ENCODE results near the gene BDKRB2.

The BDKRB2 gene

GRCh38 chr14:96201965-96202364, 2.7 kb upstream of the BDKRB2 start:
- DNase-seq: no peak

- DNase-seq: no peak
Measured at GRCh38 chr14:96202441-96203094, 2.1 kb upstream of the BDKRB2 start.

DNA sequence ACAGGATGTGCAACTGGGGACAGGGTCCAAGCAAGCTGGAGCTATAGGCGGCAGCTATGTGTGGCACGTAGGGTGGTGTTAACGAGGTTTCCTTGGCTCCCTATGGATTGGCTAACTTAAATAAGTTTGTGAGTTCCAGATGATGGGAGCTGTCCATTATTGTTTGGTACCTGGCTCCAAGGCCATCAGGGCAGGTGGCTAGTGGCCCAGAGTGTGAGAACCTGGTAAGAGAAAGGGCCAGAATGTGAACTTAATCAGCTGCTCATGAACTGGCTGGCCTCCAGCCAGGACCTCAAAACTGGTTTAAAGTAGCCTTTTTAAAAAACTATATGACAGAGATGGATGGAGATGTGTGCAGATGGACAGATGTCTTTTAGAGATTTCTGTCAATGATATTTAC, 1.5 kb upstream of the BDKRB2 start:
- no peak for DNase-seq

DNA sequence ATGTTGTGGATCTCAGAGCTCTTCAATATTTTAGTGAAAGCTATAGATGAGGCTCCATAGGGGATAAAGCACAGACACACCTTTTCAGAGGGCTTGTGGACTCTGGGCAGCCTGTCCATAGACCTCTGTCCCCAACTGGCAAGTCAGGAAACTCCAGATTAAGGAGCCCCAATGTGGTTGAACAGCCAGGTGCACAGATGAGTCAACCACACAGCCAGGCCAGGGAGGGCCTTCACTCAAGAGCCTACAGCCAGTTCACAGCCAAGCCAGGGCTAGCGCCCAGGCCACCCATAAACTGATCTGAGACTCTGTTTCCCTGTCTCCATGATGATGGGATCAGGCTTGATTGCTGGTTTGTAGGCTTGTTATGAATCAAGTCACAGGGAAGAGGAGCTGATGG, 1.0 kb upstream of the BDKRB2 start:
- DNase-seq: no peak

- no peak for DNase-seq
Measured at GRCh38 chr14:96205059-96205977, 679 bp downstream of the BDKRB2 start.

DNA sequence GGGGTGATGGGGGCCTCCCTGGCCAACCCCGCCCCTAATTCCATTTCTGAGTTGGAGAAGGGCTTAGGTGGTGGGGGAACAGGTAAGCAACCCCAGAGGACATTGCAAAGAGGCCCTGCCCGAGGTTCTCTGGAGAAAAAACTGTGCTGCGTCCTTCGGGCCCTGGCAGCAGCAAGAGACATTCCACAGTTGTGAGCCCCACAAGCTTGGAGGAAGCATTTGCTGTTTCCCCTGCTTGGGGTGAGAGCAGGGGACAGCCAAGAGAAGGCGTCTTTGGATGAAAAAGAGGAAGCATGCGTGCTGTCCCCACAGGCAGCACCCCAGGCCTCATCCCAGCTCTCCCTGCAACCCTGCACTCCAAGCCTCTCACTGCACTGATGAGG, 1.3 kb downstream of the BDKRB2 start:
- DNase-seq: no peak

DNA sequence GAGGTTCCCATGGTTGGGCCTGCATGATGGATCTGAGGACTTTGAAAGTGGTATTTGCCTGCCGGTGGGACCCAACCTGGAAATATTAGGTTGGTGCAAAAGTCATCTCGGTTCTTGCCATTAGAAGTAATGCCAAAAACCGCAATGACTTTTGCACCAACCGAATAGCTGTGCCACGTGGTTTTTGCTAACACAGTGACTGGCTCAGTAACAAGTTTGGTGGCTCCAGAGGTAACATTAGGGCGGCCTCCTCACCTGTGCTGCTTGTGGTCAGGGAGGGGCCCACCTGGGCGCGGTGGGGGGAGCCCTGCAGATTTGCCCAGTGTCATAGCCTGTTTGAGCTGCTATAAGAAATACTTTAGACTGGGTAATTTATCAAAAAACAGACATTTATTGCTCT, 1.8 kb downstream of the BDKRB2 start:
- no peak for DNase-seq

- no peak for DNase-seq
Measured at GRCh38 chr14:96207686-96208085, 3.0 kb downstream of the BDKRB2 start.

DNA sequence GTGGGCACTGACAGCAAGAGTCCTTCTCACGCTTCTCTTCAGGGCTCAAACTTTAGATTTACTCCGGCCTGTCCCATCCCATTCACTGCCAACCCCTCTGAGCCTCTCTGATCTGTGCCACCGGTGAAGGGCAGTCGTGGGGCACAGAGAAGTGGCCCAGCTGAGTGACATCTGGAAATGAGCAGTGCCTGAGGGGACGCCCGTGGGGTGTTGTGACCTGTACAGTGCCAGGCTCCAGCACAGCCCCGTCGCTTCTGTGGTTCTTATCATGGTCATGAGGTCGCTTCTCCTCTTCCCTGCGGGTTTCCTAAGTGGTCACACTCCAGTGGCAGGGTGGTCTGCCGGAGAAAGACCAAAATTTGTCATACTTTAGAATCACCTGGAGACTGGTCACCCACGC, 4.1 kb downstream of the BDKRB2 start:
- no peak for DNase-seq

- DNase-seq: no peak
Measured at GRCh38 chr14:96212140-96212539, 7.5 kb downstream of the BDKRB2 start.

DNA sequence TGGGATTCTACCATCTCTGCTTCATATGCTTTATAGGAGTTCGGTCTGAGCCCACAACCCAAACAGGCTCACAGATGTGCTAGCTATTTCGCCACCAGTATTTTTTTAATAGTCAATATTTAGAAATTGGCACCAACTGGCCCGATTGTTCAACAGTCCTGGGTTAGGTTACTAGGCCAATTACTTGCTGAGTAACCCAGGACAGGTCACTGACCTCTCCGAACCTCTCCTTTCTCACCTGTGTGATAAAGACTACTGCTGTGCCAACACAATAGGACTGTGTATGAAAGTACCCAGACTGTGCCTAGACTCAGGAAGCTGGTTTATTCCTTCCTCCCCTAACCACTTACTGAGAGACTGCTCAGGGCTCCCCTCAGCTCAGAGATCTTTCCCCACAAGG, 8.3 kb downstream of the BDKRB2 start:
- DNase-seq: no peak

GRCh38 chr14:96213871-96214465, 9.3 kb downstream of the BDKRB2 start:
- no peak for DNase-seq

- DNase-seq: no peak
Measured at GRCh38 chr14:96214793-96215192, 10.2 kb downstream of the BDKRB2 start.

DNA sequence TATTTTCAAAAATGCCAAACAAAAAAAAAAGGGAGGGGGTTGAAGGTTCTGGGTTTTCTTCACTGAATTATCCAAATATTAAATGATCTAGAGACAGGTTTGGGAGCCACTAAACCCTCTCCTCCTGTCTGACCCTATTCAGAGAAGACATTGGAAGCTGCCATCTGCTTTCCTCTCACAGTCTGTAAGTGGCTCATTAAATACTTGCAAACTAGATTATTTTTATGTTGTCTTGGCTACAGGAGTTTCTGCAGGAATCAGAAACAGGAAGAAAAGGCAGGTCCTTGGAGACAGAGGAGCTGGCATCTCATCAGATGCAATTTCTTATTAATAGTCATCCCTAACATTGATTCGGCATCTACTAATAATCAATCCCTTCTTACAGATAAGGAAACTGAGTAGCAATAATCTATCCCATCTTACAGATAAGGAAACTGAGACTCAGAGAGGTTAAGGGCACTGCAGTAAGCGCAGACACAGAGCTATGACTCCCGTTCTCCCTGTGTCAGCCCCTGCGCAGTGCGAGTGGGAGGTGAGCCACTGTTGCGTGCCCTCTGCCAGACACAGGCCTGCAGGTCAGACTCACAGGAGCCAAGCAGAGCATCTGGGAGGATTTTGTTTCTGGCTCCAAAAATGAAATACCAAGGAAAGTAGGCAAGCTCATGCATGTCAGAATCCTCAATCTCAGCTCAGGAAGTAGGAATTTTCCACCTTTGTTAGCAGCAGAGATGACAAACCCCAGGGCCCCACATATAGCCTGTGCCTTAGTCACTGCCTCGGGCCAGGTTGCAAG, 11.0 kb downstream of the BDKRB2 start:
- DNase-seq: no peak

DNA sequence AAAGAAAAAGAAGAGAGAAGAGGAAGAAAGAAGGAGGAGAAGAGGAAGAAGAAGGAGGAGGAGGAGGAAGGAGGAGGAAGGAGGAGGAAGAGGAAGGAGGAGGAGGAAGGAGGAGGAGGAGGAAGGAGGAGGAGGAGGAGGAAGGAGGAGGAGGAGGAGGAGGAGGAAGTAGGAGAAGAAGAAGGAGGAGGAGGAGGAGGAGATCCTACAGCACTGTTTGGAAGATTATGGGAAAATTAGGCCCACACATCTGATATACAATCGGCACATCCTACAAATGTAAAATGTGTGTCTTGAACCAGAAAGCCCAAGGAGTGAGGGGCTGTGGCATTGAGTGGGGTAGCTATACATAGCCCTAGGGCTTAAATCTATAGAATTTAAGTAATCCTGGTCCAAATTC, 12.0 kb downstream of the BDKRB2 start:
- DNase-seq: no peak

GRCh38 chr14:96217376-96217913, 12.8 kb downstream of the BDKRB2 start:
- no peak for DNase-seq

- no peak for DNase-seq
Measured at GRCh38 chr14:96221109-96221650, 16.5 kb downstream of the BDKRB2 start.

DNA sequence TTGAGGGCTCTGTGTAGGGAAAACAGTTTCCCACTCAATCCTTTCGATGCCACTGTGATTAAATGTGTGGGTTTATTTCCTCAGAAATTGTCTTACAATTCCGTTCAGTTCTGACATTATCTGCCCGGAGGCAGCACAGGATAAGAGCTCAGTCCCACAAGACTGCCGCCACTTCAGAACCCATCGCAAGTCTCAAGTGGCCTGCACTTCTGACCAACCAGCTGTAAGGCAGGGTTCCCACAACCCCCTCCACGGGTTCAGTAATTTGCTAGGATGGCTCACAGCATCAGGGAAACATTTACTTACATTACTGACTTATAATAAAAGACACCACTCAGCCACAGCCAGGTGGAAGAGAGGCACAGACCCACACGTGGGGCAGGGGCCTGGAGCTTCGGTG, 17.2 kb downstream of the BDKRB2 start:
- no peak for DNase-seq

DNA sequence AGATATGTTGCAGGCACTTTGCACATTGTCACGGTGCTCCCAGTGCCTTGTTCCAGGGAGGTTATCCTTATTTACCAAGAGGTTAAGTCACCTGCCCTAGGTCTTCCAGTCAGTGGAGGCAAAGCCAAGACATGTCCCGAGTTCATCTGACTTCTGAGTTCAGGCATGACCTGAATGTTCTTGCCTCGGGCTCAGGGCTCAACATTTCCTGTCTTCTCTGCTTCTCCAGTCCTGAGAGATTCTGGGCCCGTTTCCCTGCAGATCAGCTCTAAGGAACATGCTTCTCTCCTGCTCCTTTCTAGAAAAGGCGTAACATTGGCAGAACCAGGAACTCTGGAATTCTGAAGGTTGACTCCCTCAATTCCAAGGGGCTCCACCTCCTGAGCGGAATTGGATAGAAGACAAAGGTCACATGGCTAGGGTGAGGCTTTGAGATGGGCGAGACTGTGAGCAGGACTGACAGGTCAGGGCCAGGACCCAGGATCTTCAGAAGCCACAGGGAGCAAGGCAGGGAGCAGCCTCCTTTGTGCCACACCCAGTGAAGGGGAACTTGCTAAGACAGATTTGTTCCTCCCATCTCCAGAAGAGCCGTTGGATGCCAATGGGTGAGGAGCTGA, 19.9 kb downstream of the BDKRB2 start:
- no peak for DNase-seq

DNA sequence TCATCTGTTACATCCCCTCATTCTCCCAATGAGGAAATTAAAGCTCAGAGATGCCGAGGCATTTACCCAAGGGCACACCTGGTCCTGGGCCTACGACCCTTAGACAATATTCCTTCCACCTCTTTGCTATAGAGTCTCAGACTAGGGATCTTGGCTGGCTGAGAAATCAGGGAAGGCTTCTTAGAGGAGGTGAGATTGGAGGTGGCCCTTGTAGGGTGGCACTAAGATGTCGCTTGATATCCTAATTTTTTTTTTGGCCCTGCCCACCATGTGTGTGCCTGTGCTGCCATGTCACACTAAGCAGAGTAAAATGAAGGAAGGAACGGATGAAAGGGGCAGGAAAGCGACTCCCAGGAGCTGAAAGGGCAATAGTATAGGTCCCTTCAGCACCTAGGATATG, 20.6 kb downstream of the BDKRB2 start:
- no peak for DNase-seq

DNA sequence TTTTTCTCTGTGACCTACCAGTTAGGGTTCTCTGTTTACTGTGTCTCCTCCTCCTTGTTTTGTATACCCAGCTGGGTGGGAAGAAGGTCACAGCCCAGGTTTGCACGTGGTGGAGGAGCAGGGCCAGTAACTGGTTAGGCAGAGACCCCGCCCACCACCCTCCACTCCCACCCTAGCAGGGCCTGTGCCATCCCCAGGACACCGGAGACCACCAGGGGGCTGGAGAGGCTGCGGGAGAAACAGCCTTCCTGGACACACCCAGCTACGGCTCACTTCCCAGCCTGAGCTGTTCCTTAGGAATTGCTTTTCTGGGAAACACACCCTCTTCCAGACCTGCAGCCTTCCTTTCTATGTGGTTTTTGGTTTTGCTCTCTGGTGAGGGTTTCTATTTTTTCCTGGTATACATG, 21.1 kb downstream of the BDKRB2 start:
- no peak for DNase-seq

DNA sequence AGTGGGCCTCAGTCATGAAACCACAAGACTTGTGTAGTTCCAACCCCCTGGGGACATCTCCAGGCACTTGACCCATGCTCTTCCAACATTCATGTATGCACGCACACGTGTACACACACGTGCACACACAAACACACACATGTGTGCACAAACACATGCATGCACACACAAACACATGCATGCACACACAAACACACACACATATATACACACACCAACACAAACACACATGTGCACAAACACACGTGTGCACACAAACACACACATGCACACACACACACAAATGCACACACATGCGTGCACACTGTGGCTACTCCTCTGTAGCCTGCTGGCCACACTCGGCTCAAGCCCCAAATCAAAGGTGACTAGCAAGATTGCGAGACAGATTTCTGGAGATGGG, 22.8 kb downstream of the BDKRB2 start:
- no peak for DNase-seq
